Pons (tissue), 1 donor: ENCODE measurements around the gene CPPED1.

Source experiments
- DNase-seq: peaks from one replicate; pipeline ENCODE4 v3.0.0-alpha.2; 2016; ENCODE audit warnings: low spot score

CPPED1 gene

DNA sequence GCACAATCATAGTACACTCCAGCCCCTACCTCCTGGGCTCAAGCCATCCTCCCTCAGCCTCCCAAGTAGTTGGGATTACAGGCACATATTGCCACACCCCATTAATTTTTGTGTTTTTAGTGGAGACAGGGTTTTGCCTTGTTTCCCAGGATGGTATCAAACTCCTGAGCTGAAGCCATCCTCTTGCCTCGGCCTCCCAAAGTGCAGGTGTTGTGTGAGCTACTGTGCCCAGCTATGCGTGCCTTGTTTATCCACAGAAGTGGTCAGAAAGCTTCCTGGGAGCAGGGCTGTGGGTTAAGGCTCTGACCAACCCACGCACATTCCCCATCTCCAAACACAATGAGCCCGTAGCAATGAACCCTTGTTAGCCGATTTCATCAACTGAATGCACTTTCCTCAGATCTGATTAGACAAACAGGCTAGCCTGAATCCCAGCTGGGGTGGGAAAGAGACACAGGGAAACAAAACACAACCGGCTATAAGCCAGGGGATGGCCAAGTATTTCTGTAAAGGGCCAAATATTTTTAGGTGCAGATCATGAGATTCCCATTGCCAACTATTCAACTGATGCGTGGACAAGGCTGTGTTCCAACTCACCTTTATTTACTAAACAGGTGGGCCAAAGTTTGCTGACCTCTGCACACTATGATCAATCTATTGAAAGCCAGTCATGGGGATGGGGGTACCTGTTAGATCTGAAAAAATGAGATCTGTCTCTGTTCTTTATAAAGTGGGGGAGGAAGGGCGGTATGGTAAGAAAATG is 193.6 kb downstream of the CPPED1 start:
- DNase-seq, result no peak
